22Rv1 (cell line): ENCODE data around the gene CHRNB1.

Experiments used
- CTCF ChIP-seq: fragments of 450-650 bp; IDR thresholded peaks from 2 replicates; pipeline ENCODE4 v1.5.1; 2017; ENCODE audit warnings: mild to moderate bottlenecking
- ZFX ChIP-seq: fragments of 450-650 bp; IDR thresholded peaks from 2 replicates; pipeline ENCODE4 v1.6.1; 2017; ENCODE audit warnings: antibody characterized with exemption, borderline replicate concordance

- TF ChIP-seq CTCF (no peak), ZFX (no peak)
Observed at GRCh38 chr17:7497228-7497627, 52.4 kb downstream of the CHRNB1 start.
